IMR-90 (cell line): ENCODE data around the gene VAV3. TPM values are rescaled to one million over a fixed set of nuclear protein-coding genes. Genes with fewer than 3 reads are reported as not detected.
A peak's percentile ranks its signal among the peaks of the same experiment; 100 is the strongest.

Source experiments
- ATAC-seq: fragments of 200-7000 bp; cut with Tn5 transposase; 2 replicates; pipeline ENCODE4 v1.9.1; 2020; ENCODE audit warnings: low read depth, mild to moderate bottlenecking, moderate library complexity
- BruUV-seq: library from RNA; stranded (reverse); fragments of 400-500 nt; replicated peaks from 2 replicates; lab custom pipeline; 2021; lab: Mats Ljungman, UMichigan
- CTCF ChIA-PET: fragments of 300-600 bp; formaldehyde crosslinking; extraction: SDS; loops from one replicate; lab custom pipeline; 2021; ENCODE audit warnings: antibody characterized with exemption; lab: Yijun Ruan, JAX
- POLR2A ChIA-PET: fragments of 300-600 bp; sonication (Branson Sonifier 250); formaldehyde crosslinking; loops from one replicate; lab custom pipeline; 2022; ENCODE audit warnings: antibody characterized with exemption; ENCODE audit not compliant: unreplicated experiment; lab: Charles Lee
- DNase-seq: peaks from one replicate; pipeline ENCODE4 v3.0.0; 2013
- H2AFZ ChIP-seq: replicated peaks from 2 replicates; pipeline ENCODE3; 2013; ENCODE audit warnings: low read length, mild to moderate bottlenecking; ENCODE audit not compliant: poor library complexity
- H2AK5ac ChIP-seq: 2 replicates; pipeline ENCODE4 v1.6.1; 2013; ENCODE audit warnings: low read depth, low read length, inconsistent platforms
- H2AK9ac ChIP-seq: replicated peaks from 2 replicates; pipeline ENCODE3; 2013; ENCODE audit warnings: mild to moderate bottlenecking, low read depth, low read length, moderate library complexity; ENCODE audit not compliant: poor library complexity
- H2BK120ac ChIP-seq: 2 replicates; pipeline ENCODE4 v1.6.1; 2013; ENCODE audit warnings: low read depth, low read length, inconsistent platforms
- H2BK15ac ChIP-seq: 3 replicates; pipeline ENCODE4 v1.6.1; 2013; ENCODE audit warnings: low read depth, low read length, inconsistent platforms
- H2BK20ac ChIP-seq: 2 replicates; pipeline ENCODE4 v1.6.1; 2013; ENCODE audit warnings: low read depth, mild to moderate bottlenecking, inconsistent platforms, low read length, moderate library complexity
- H2BK5ac ChIP-seq: 2 replicates; pipeline ENCODE4 v1.6.1; 2013; ENCODE audit warnings: mild to moderate bottlenecking, low read depth, low read length, inconsistent platforms; ENCODE audit not compliant: poor library complexity, severe bottlenecking
- H3K14ac ChIP-seq: replicated peaks from 2 replicates; pipeline ENCODE4 v1.6.1; 2013; ENCODE audit warnings: low read depth, low read length, inconsistent platforms
- H3K18ac ChIP-seq: 2 replicates; pipeline ENCODE4 v1.6.1; 2013; ENCODE audit warnings: low read depth, low read length, control low read depth
- H3K23ac ChIP-seq: 2 replicates; pipeline ENCODE4 v1.6.1; 2013; ENCODE audit warnings: low read depth, low read length, inconsistent platforms
- H3K27ac ChIP-seq: 2 replicates; pipeline ENCODE4 v1.5.1; 2013; ENCODE audit warnings: mild to moderate bottlenecking, control low read depth, low read length; ENCODE audit not compliant: insufficient read depth
- H3K27me3 ChIP-seq: 2 replicates; pipeline ENCODE4 v1.6.1; 2013; ENCODE audit warnings: low read length; ENCODE audit not compliant: control insufficient read depth, insufficient read depth
- H3K36me3 ChIP-seq: 2 replicates; pipeline ENCODE4 v1.6.1; 2013; ENCODE audit warnings: low read length, mixed read lengths; ENCODE audit not compliant: control insufficient read depth, insufficient read depth
- H3K4ac ChIP-seq: 2 replicates; pipeline ENCODE4 v1.6.1; 2013; ENCODE audit warnings: low read depth, low read length, inconsistent platforms
- H3K4me1 ChIP-seq: 2 replicates; pipeline ENCODE4 v1.6.1; 2013; ENCODE audit warnings: low read length, mixed read lengths; ENCODE audit not compliant: control insufficient read depth, insufficient read depth
- H3K4me2 ChIP-seq: 2 replicates; pipeline ENCODE4 v1.6.1; 2013; ENCODE audit warnings: low read depth, mild to moderate bottlenecking, control low read depth, low read length, moderate library complexity
- H3K4me3 ChIP-seq: 2 replicates; pipeline ENCODE4 v1.5.1; 2013; ENCODE audit warnings: low read depth, mild to moderate bottlenecking, control low read depth, low read length, moderate library complexity; ENCODE audit not compliant: insufficient read depth
- H3K56ac ChIP-seq: 2 replicates; pipeline ENCODE4 v1.6.1; 2013; ENCODE audit warnings: low read length, inconsistent platforms; ENCODE audit not compliant: insufficient read depth; ENCODE audit errors: extremely low read depth
- H3K79me1 ChIP-seq, 2 experiments: 2 replicates each; pipeline ENCODE4 v1.6.1; 2013; ENCODE audit warnings: low read length in 2 of 2, inconsistent platforms in 1 of 2, low read depth in 1 of 2
- H3K9ac ChIP-seq: 2 replicates; pipeline ENCODE4 v1.6.1; 2013; ENCODE audit warnings: low read depth, low read length, control low read depth
- H3K9me1 ChIP-seq: 2 replicates; pipeline ENCODE4 v1.6.1; 2013; ENCODE audit warnings: low read length, inconsistent platforms; ENCODE audit not compliant: insufficient read depth
- H3K9me3 ChIP-seq: 2 replicates; pipeline ENCODE4 v1.6.1; 2013; ENCODE audit warnings: low read length; ENCODE audit not compliant: control insufficient read depth, insufficient read depth
- H4K20me1 ChIP-seq: 2 replicates; pipeline ENCODE4 v1.6.1; 2013; ENCODE audit warnings: low read length, inconsistent platforms; ENCODE audit not compliant: insufficient read depth
- H4K5ac ChIP-seq: 2 replicates; pipeline ENCODE4 v1.6.1; 2013; ENCODE audit warnings: mild to moderate bottlenecking, low read depth, low read length, control low read depth
- H4K8ac ChIP-seq, 2 experiments: 2 replicates each; pipeline ENCODE4 v1.6.1; 2013; ENCODE audit warnings: low read depth in 2 of 2, low read length in 2 of 2, control low read depth in 1 of 2, inconsistent platforms in 1 of 2
- H4K91ac ChIP-seq: 2 replicates; pipeline ENCODE4 v1.6.1; 2013; ENCODE audit warnings: low read depth, low read length, inconsistent platforms; ENCODE audit not compliant: insufficient read depth
- MAFK ChIP-seq: IDR thresholded peaks from 2 replicates; pipeline ENCODE4 v1.6.1; 2012; ENCODE audit warnings: low read depth, low read length, improper control_type of control experiment
- USF2 ChIP-seq: fragments of 150-350 bp; IDR thresholded peaks from 2 replicates; pipeline ENCODE4 v1.6.1; 2017; ENCODE audit warnings: mild to moderate bottlenecking, antibody characterized with exemption, low read length, low read depth
- WGBS, 2 experiments: methylation state at CpG; one replicate each; pipeline versions ENCODE4 v1.1.5 to v1.1.7; 2013; ENCODE audit warnings: missing lambda C conversion rate in 2 of 2; ENCODE audit not compliant: insufficient read length in 1 of 2; ENCODE audit errors: extremely low coverage in 2 of 2; 5-methylcytosine and 5-hydroxymethylcytosine counted together
- dilution Hi-C: fragments of 300-500 bp; cut with HindIII; formaldehyde crosslinking; loops from one replicate; pipeline ENCODE4 v1.14.3; 2018; ENCODE audit warnings: low sequenced_read_pairs; ENCODE audit not compliant: unreplicated experiment
- in situ Hi-C: fragments of 300-500 bp; cut with MboI; formaldehyde crosslinking; loops from 3 replicates; pipeline ENCODE4 v1.14.3; 2019; ENCODE audit warnings: low sequenced_read_pairs, inconsistent platforms, mixed read lengths
- intact Hi-C: fragments of 100-400 bp; cut with micrococcal nuclease; formaldehyde crosslinking; loops from 2 replicates; pipeline ENCODE4 v1.10.0; 2022
- polyA plus RNA-seq, 3 experiments: library from polyadenylated mRNA; depleted of rRNA; stranded (reverse); fragments of >200 nt; gene quantifications; 2 replicates each; pipeline ENCODE4 v1.2.3, GENCODE V29; 2012; ENCODE audit warnings: low replicate concordance in 1 of 3
- total RNA-seq: library from RNA; depleted of rRNA; stranded (reverse); fragments of >200 nt; gene quantifications from 2 replicates; pipeline ENCODE4 v1.2.3, GENCODE V29; 2012

Gene VAV3
- total and polyA plus RNA-seq, 2 of the 4 experiments (the other 2 are of a cell fraction): 0.12 to 0.18 TPM

GRCh38 chr1:108010581-108010980 is 45.6 kb upstream of the VAV3 start:
- no peak overlapping the region for H4K5ac ChIP-seq
- H3K4me2 ChIP-seq: no peak overlapping the region
- no peak overlapping the region for H3K23ac ChIP-seq
- ATAC-seq (no peak), DNase-seq (no peak)
- H4K20me1 ChIP-seq: no peaks in the 10 kb centered on the region
- H3K36me3 ChIP-seq: no peaks in the 10 kb centered on the region
- in situ Hi-C loops: no loop called here
- H3K4ac ChIP-seq: no peak overlapping the region
- no peak for TF ChIP-seq USF2
- TF ChIP-seq MAFK: 0 out of 2 replicates have a peak, but pooled peaks have one; percentile 18
- no peak overlapping the region for H3K14ac ChIP-seq
- H4K91ac ChIP-seq: no peak overlapping the region
- no peaks in the 10 kb centered on the region for H3K79me1 ChIP-seq
- H3K27ac ChIP-seq: no peak overlapping the region
- no peak overlapping the region for H2BK5ac ChIP-seq
- ChIA-PET POLR2A (no interaction called here), CTCF (interaction anchor here (0.6 kb wide), 1 partner anchor 126 kb away, joined by 3 read pairs; no protein-coding TSS in a partner anchor)
- no peak overlapping the region for H2BK20ac ChIP-seq
- intact Hi-C loops: no loop called here
- H2AK9ac ChIP-seq: no peak overlapping the region
- dilution Hi-C loops: no loop called here
- H3K9me1 ChIP-seq: no peaks in the 10 kb centered on the region
- WGBS, 2 experiments: no CpG with 5 or more reads among the region's 4 CpGs
- no peak overlapping the region for H2AK5ac ChIP-seq
- H3K9ac ChIP-seq: no peak overlapping the region
- H3K4me1 ChIP-seq: no peaks in the 10 kb centered on the region
- no peaks in the 10 kb centered on the region for H3K27me3 ChIP-seq
- H3K56ac ChIP-seq: no peak overlapping the region
- H2BK120ac ChIP-seq: no peak overlapping the region
- no peaks in the 10 kb centered on the region for H3K9me3 ChIP-seq
- no TSS peak for BruUV-seq
- H3K18ac ChIP-seq: no peak overlapping the region
- H2BK15ac ChIP-seq: no peak overlapping the region
- H3K4me3 ChIP-seq: no peak overlapping the region
- H2AFZ ChIP-seq: peak overlapping the region; percentile 35
- no peak overlapping the region for H4K8ac ChIP-seq
